GM19324 (cell line): ENCODE data around the gene SP3.

ENCODE experiments used
- ATAC-seq: cut with Tn5 transposase; IDR thresholded peaks from one replicate; pipeline ENCODE4 v1.9.1; 2021; ENCODE audit warnings: mild to moderate bottlenecking, moderate library complexity; ENCODE audit not compliant: unreplicated experiment, low FRiP score

Gene SP3

DNA sequence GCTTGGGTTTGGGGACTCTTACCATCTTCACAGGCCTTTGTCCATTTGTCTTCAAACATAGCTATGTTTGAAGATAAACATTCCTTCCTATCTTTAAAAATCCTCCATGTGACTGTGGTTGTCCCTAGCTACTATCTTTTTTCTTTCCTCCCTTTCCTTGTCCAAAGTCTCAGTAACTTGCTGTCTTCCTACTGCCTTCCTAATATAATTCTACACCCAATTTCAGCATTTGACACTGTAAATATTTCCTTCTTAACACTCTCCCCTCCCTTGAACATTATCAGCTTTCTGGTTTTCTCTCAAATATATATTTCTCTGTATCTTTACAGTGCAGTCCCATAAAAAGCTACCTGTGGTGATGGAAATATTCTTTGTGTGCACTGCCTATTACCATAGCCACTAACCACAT is 5.3 kb upstream of the SP3 start:
- no peak for ATAC-seq

DNA sequence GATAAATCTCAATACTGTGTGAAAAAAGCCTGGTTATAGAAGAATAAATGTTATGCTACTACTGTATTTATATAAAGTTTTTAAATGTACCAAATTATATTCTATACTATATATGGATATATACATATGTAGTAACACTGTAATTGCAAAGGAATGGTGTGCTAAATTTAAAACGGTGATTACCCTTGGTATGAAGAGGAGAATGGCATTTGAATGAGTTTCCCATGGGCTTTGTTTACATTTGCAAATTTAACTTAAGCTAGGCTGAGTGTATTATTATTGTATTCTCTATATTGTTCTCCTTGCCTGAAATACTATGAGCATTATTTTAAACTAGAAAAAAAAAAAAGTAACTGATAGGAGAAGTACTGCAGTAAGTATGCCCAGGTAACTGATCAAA is 4.7 kb upstream of the SP3 start:
- ATAC-seq, result no peak

DNA sequence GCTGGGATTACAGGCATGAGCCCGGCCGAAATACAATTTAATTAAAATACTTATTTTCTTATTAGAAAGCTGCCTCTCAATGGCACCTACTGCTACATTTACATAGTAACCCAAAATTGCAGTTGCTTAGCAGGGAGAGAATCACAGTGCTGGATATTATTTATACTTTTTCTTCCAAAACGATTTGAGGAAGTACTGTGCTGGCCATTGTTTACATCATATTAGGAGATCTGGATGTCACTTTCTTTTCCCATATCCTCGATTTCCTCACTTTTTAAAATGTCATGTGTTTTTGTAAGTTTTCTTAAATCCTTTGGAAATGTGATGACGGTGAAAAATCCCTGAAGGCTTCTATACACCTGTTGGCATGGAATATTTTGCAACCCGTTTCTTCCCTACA is 3.4 kb upstream of the SP3 start:
- ATAC-seq, result no peak

DNA sequence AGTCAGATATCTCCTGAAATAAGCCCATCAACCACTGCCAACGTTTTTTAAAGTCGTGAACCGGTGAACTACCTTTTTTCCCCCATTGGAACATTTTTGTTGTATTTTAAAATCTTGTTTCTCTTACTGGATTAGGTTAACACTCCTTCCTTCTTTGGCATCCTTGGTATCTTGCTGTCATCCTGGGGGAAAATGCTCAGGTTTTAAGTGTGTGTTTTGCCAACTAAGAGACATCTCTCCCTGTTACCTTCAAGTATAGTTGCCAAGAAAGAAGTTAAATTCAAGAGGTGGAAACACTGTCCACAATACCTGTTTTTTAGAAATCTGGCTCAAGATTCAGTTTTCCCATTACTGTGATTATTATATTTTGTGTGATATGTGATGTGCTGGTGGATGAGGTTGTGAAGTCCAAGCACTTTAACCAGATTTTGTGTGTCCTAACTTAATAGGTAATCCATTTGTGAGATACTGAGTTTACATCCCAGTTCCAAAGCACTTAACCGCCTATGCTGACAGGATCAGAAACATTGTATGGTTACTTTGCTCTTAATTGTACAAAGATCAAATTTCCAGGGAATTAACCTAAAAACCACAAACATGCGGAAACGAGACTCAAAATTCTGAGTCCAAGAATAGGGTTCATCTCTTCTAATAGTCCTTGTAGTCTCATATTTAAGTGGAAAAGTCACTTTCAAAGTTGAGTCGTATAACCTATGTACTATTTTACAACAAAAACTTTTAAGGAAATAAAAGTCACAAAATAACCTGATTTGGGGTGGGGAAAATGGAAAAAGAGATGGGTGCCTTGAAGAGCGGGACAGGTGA is 1.3 kb upstream of the SP3 start:
- ATAC-seq, result no peak

DNA sequence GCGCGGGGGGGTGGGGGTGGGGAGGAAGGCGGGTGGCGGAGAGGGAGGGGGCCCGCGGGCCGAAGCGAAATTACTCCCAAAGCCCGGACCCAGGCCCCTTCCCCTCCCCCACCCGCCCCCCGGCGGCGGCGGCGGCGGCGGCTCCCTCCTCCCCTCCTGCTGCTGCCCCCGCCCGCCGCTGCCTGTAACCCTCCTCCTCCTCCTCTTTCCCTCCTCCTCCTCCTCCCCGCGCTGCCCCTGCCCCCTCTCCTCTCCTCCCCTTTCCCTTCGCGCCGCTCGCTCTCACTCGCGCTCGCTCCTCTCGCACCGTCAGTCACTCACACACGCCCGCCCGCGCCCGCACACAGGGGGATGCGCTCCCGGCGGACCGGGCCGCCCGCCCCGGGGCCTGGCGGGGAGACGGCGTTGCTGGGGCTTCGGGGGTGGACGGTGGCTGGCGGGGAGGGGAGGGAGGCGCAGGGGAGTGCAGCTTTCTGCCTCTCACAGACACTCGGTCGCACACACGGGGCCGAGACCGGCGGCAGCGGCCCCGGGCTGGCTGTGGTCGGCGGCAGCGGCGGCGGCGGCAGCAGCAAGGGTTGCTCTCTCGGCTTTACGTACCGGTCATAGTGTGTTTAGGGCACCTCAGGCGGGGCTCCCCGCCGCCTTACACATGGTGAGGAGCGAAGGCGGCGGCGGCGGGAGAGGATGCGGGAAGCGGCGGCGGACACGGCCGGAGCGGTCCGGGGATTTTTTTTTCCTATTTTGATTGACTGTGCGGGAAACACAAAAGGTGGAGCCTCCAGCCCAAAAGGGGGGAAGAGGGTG is 405 bp downstream of the SP3 start:
- peak; percentile 28 for ATAC-seq

DNA sequence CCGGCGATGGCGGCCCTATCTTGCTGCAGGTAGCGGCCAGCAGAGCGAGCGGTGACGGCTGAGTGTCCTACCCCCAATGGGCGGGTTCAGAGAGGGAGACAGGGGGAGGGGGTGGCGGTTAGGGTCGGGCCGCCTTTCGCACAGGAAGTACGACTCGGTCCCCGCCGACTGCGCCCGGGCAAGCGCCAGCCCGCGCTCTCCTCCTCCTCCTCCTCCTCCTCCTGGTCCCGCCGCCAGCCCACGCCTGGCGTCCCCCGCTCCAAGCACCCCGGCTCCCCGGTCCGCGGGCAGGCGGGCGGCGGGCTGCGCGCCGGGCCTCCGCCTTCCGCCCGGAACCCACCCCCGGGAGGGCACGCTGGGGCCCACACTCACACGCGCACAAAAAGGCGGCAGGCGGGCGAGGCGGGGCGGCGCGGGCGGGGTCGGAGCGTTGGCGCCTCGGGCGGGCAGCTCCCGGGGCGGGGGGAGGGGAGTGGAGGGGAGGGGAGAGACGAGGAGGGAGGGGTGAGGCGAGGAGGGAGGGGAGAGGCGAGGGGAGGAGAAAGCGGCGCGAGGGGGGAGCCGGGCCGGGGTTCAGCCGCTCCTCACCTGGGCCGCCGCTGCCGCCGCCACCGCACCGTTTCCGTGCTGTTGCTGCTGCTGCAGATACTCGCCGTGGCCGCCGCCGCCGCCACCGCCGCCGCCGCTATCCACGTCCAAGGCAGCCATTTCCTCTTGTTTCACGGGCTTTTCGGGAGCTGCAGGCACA is 1.2 kb downstream of the SP3 start:
- ATAC-seq, result peak; percentile 62

DNA sequence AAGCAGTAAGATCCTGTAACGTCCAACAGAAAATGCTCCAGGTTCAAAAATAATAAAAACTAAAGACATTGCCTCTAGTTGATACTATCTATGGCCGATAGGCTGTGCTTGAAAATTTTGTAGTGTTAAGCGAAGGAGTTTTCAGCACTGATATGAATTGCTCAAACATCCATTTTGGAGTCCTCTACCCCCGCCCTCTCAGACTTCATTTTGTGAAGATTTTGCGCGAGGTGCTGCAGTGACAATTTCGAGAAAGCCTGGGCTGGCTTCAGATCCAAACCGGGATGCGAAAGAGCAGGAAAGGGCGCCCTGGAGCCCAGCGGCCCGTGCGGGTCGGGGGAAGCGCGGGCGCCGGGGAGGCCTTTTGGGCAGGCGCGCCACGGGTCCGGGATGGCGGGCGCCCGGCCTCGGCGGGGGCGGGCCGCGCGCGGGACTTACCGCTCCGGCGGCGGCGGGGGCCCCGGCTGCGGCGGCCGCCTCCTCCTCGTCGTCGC is 1.8 kb downstream of the SP3 start:
- peak; percentile 5 for ATAC-seq

DNA sequence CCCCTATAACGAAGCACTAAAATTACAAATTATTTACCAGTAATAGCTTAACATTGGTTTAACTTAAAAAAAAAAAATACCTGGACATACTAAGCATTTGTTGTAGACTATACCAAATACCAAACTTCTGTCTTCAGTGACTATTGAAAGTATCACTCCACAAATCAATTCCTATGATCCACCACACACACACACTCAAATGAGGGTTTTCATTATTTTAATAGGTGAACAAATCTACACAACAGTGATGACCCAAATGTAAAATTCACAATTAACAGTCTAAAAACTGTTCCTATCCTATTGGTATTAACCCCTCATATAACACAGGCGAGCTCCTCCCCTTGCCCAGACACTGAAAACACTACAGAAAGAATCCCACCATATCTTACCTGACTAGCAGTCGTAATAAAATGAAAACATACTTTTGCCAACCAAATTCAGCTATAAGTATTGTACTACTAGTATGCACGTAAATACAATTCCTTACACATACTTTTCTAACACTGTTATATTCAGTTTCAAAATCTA is 2.5 kb downstream of the SP3 start:
- no peak for ATAC-seq

DNA sequence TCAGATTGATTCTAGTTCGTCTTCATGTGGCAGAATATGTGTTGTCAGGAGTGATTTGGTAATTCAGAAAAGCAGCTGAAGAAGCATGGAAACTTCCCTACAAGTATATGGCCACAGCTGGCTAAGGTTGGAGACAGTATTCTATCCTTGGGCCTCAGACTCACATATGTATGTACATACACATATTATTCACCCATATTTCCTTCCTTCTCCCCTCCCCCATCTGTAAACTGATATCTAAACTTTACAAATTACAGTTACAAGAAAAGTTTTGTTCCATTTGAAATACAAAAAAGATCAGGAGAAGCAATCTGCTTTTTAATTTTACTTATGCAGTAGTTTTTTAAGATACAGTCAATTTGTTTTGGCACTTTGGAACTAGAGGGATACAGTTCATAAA is 3.1 kb downstream of the SP3 start:
- no peak for ATAC-seq

DNA sequence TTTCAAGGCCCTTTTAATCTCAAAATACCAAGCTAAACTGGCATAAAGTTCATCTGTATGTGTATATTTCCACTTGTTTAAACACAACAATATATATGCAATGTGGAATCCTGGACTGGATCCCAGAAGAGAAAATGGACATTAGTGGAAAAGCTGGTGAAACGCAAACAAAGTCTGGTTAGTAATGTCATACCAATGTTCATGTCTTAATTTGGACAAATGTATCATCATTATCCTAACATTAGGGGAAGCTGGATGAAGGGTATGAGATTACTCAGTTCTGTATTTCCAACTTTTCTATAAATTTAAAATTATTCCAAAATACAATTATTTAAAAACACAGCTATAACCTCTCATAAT is 3.8 kb downstream of the SP3 start:
- ATAC-seq, result no peak

DNA sequence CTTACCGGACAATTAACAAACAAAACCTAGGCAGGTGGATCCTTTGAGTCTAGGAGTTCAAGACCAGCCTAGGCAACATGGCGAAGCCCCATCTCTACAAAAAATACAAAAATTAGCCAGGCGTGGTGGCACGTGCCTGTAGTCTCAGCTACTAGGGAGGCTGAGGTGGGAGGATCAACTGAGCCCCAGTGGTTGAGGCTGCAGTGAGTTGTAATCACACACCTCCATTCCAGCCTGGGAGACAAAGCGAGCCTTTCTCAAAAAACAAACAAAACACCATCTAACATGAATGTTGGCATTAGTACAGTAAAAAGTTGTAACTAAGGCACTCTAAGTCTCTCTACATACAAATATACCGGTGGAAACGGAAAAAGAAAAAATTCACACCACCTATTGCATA is 5.3 kb downstream of the SP3 start:
- no peak for ATAC-seq

DNA sequence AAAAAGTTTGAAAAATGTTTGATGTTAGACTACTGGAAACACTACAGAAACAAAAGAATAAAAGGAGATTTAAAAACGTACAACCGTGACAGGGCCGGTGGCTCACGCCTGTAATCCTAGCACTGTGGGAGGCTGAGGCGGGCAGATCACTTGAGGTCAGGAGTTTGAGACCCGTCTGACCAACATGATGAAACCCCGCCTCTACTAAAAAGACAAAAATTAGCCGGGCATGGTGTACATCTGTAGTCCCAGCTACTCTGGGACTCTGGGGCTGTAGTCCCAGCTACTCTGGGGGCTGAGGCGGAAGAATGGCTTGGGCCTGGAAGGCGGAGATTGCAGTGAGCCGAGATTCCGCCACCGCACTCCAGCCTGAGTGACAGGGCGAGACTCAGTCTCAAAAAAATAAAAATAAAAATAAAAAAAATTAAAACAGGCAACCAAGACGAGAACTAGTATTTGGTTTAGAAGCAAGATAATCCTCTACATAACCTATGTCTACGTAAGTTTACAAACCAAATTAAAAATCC is 5.8 kb downstream of the SP3 start:
- no peak for ATAC-seq

DNA sequence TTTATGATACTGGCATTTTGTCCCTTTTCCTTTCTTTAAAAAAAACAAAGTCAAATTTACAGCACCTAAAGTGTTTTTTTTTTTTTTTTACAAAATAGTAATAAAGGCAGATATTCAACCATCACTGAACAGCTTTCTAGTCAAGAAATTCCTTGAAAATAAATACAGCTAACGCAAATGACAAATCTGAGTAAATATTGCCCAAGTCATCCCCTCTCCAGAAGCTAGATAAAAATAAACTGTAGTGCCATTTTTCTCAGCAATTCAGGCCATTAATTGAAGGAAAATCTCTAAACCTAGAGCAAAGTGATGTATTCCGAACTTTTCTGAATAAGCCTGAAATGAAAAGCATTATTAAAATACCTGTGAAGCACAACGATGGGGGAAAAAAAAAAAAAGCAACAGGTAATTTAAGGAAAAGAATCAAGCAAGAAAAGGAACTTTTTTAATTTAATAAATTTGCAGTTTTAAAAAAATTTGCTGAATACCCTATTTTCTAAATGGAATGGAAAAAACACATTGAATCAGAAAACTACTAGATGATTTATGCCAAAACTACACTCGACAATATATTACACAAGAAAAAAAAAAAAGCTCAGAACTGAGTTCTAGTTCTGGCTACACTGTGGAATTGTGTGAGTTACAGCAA is 6.9 kb downstream of the SP3 start:
- ATAC-seq, result no peak

DNA sequence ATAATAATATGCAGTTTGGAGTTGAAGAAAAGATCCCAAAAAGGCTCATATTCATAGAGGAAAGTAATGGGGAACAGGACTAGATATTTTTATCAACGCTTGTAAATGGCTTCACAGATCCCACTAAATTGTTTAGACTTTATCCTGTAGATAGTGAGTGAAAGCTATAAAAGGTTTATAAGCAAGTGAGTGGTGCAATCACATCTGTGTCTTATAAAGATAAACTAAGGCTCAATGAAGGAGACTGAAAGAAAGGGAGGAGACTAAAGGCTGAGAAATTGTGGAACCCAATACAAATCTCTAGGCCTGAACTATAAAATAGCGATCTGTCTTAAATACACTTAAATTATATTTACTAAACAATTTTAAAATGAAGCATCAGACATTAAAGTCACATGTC is 7.7 kb downstream of the SP3 start:
- ATAC-seq, result no peak

DNA sequence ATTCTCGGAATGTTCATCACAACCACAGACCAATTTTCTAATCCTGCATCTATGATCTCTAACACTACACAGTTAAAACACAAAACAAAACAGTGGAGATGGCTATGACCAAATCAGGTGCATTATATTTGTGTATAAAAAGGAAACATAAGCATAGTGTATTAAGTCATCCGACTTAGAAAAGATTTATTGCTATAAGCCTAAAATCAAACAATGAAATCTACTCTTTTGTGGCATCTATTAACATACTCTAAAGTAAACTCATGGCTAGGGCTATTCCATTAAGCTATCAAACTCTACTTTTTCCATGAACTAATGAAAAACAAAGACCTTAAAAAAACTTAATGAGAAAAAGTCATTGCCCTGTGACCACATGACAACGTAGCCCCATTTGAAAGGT is 8.7 kb downstream of the SP3 start:
- ATAC-seq, result no peak

DNA sequence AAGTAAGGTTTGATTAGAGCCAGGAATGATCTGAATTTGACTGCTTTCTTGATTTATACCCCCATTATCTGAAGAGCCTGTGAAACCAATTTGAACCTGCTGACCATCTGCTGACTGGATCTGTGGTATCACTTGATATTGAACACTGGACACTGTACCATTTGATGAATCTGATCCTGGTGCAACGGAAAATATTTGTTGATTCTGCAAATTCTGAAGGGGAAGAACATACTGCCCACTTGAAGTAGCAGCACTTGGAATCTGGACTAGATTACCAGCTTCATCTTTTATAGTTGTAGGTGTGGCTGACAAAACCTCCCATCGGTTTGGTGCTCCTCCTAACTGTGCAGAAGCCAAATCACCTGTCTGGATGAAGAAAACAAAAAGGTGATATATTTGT is 9.3 kb downstream of the SP3 start:
- ATAC-seq, result no peak

DNA sequence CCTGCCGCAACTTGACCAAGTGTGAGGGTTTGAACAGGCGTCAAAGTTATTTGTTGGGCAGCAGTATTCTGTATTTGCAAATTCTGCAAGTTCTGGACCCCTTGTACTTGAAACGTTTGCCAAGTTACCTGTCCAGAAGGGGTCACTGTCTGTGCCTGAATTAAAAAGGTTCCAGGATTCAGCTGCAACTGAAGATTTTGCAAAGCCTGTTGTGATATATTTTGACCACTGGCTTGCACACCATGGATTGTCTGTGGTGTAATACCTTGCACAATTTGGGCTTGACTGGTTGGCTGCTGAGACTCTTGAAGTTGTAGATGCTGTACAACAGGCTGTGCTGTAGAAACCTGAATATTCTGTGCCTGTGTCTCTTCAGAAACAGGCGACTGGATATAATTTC is 10.2 kb downstream of the SP3 start:
- no peak for ATAC-seq

DNA sequence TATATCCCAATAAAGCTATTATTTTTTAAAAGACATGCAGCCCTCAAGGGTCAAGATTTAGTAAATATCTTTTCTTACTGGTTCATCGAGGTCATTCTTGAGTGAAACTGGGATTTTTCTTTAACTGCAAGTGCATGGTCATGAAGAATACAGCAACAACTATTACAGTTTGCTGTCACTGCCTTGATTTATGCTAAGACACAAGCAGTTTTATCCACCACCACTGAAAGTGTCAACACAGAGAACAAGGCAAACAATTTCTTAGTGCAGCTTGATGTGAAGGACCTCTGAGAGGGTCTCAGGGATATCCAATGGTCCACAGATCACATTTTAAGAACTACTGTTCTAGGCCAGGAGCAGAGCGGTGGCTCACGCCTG is 12.1 kb downstream of the SP3 start:
- no peak for ATAC-seq

DNA sequence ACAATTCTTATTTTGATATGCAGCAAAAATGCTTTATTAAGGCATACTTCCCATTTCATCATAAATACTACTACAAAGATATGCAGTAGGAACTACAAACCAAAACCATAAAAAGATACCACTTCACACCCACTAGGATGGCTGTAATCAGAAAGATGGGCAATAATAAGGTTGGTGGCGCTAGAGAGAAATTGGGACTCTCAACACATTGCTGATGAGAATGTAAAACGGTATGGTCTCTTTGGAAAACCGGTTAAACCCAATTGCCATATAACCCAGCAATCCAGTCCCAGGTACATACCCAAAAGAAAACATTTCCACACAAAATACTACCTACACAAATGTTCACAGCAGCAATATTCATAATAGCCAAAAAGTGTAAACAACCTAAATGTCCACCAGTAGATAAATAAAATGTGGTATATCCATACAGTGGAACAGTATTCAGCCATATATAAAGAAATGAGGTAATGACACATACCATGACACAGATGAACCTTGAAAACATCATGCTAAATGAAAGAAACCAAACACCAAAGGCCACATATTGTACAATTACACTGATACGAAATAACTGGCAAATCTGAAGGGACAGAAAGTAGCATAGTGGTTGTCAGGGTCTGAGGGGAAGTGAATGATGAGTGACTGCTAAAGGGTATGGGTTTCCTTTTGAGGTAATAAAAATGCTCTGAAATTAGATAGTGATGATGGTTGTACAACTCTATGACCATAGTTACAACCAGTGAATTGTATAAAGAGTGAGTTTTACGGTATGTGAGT is 12.7 kb downstream of the SP3 start:
- ATAC-seq, result no peak

DNA sequence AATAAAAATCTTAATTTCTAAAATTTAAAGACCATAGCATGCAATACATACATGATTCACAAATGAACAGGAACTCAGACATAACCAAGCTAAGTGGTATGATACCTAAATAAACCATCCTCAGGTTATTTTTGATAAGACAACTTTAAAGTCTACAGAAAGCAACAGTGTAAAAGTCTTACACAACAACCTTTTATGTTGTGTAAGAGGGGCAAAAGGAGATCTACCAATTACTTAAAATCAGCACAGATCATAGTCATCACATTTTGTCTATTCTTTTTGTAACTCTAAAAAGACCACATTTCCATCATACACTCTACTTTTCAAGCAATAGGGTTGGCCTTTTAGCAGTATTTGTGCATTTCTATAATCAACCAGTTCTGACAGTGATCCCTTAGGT is 16.3 kb downstream of the SP3 start:
- no peak for ATAC-seq
